Kidney capillary endothelial cell (primary cell): ENCODE measurements around the gene TNRC18.

ENCODE experiments used
- DNase-seq: peaks from one replicate; pipeline ENCODE4 v3.0.0-alpha.2; 2018; ENCODE audit warnings: low spot score

TNRC18 gene

GRCh38 chr7:5450549-5451327 lies 27.1 kb upstream of the TNRC18 start:
- DNase-seq = no peak

DNA sequence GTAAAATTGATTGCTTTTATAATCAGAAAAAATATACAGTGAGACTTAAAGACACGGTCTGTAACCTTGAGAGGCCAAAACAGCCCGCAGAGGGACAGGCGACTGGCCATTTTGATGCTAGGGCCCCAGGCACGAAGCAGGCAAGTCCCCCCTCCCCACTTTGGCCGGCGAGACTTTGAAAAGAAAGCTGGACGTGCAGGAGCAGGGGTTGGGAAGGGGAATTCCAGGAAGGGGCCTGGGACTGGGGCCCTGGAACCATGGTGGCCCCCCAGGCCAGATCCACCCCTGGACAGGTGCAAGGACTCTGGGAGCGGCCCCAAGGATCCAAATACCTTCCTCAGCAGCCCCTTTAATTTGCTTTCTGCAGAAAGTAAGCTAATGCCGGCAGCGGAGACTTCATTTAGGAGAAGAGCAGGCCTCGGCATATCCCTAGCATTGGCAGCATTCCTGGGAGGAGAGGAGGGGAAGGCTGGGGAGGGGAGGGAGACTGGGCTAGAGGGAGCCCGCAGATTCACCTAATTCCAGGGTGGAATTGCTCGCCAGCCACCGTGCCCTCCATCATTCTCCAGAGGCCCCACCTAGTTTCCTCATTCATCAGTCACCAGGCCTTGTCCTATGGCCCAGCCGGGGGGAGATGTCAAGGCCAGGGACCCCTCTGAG lies 24.9 kb upstream of the TNRC18 start:
- DNase-seq = no peak

GRCh38 chr7:5445981-5446594 lies 22.5 kb upstream of the TNRC18 start:
- DNase-seq = no peak

- DNase-seq = no peak
Measured at GRCh38 chr7:5443678-5444077, 20.0 kb upstream of the TNRC18 start.

- no peak for DNase-seq
Measured at GRCh38 chr7:5442757-5443305, 19.2 kb upstream of the TNRC18 start.

DNA sequence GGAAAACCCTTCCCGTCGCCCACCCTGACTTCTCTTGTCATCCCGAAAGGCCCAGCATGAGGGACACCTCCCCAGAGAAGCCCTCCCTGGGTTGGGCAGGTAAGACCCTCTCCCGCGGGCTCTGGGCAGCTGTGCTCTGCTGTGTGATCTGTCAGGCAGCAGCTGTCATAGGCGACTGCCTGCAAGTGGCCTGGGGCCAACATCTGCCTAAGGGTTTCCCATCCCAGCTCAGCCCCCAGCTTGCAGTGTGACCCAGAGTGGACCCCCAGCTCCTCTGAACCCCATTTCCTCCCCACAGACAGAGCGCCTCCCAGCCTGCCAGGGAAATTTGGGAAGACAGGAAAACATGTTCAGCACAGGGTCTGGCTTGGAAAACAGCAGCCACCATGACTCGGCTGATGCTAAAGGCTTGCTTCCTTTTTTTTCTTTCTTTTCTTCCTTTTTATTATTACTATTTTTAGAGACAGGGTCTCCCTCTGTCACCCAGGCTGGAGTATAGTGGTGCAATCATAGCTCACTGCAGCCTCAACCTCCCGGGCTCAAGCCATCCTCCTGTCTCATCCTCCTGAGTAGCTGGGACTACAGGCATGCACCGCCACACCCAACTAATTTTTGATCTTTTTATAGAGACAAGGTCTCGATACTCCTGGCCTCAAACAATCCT lies 18.3 kb upstream of the TNRC18 start:
- DNase-seq = no peak

GRCh38 chr7:5439572-5440496 lies 16.2 kb upstream of the TNRC18 start:
- DNase-seq = no peak

GRCh38 chr7:5439209-5439571 lies 15.6 kb upstream of the TNRC18 start:
- no peak for DNase-seq

DNA sequence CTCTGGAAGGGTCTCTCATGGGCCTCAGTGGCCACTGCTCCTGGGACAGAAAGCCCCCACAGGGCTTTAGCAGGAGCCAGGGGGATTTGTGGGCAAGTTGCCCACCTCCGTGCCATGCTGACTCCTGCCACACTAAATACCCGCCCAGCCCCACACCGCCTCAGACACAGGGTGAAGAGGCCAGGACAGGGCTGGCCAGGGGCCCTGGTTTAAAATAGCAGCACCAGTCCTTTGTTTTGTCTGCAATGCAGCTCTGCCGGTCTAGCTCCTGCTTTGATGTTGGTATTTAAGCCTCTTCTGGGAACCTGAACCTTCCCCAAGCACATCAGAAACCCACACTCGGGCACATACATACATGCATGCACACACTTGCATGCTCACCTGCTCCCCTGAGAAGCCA lies 14.4 kb upstream of the TNRC18 start:
- DNase-seq = no peak

DNA sequence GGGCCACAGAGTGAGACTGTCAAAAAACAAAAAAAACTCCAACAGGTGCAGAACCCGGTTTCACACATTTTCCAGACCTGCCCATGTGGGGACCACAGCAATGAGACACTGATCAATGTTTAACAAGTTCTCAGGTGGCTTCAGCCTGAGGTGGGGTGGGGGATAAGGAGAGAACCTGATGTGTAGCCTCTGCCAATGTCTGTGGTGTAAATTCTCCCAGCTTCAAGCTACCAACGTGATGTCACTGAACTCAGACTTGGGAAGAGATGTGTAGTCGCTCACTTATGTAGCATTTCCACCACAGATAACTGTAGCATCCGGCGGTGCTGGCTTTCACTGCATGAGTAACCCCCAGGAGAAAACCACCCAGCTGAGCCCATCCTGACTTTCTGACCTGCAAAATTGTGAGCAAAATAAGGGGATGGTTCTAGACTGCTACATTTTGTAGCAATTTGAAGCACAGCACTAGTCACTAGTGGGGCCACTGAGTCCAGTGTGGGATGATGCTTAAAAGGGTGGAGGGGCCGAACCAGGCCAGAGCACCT lies 13.8 kb upstream of the TNRC18 start:
- DNase-seq = no peak

DNA sequence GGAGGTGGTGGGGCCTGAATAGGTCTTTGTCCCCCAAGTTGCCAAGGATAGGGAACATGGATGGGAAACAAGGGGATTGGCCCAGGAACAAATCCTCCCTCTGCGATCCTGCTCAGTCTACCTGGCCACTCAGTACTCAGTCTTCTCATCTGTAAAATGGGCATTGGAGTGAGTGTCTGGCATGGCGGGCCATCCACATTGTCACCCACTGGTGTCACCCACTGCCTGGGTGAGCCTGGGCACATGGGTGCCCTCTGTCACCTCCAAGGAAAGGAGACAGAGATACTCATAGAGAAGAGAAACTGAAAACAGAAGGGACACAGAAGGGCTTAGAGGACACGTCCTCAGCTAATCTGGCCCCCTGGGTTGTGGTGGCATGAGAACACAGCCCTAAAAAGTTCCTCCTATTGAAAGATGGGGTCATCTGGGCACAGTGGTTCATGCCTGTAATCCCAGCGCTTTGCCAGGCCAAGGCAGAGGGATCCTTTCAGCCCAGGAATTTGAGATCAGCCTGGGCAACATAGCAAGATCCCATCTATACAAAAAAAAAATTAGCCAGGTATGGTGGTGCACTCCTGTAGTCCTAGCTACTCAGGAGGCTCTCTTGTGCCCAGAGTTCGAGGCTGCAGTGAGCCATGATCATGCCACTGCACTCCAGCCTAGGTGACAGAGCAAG lies 12.5 kb upstream of the TNRC18 start:
- no peak for DNase-seq

DNA sequence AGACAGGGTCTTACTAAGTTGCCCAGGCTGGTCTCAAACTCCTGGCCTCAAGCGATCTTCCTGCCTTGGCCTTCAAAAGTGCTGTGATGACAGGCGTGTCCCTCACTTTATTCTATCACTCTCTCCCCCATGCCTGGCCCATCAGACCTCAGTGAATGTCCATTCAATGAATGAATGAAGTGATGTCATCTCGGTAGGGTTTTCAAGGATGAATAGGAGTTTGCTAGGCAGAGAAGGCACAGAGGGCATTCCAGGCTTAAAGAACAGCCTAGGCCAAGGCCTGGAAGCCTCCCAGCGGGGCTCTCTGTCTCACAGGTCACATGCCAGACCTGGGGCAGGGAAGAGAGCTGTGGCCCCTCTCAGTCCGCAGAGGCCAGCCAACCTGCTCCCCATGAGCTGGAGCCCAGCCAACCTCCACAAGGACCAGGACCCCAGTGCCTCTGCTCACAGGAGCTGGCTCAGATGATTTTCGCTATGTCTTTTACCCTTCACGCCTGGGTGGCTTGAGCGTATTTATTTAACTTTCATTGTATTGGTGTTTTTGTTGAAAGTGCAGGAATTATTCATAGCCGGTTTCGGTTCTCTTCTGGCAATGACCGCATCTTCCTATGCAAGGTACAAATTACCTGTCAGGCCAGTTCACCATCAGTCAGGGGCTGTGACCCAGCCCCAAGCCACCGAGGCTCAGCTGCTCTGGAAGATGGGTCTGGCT lies 11.8 kb upstream of the TNRC18 start:
- no peak for DNase-seq

DNA sequence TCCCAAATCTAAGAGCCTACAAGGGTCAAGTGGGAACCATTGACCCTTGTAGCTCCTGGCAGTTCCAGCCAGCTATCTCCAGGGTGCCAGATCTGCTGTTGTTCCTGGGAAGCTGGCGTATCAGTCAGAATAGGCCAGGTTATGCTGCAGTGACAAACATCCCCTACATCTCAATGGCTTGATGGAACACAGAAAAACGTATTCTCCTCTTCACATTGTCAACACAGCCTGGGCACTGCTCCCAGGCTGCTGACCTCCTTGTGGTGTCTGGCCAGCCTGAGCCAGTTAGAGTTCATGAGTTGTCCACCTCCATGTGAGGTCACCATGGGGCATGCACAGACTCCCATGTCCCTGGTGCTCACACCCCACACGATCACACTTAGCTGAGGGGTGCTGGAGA lies 9.5 kb upstream of the TNRC18 start:
- no peak for DNase-seq

GRCh38 chr7:5432691-5433090 lies 9.1 kb upstream of the TNRC18 start:
- no peak for DNase-seq

- no peak for DNase-seq
Measured at GRCh38 chr7:5431560-5432015, 8.0 kb upstream of the TNRC18 start.

- no peak for DNase-seq
Measured at GRCh38 chr7:5430612-5430947, 6.9 kb upstream of the TNRC18 start.

DNA sequence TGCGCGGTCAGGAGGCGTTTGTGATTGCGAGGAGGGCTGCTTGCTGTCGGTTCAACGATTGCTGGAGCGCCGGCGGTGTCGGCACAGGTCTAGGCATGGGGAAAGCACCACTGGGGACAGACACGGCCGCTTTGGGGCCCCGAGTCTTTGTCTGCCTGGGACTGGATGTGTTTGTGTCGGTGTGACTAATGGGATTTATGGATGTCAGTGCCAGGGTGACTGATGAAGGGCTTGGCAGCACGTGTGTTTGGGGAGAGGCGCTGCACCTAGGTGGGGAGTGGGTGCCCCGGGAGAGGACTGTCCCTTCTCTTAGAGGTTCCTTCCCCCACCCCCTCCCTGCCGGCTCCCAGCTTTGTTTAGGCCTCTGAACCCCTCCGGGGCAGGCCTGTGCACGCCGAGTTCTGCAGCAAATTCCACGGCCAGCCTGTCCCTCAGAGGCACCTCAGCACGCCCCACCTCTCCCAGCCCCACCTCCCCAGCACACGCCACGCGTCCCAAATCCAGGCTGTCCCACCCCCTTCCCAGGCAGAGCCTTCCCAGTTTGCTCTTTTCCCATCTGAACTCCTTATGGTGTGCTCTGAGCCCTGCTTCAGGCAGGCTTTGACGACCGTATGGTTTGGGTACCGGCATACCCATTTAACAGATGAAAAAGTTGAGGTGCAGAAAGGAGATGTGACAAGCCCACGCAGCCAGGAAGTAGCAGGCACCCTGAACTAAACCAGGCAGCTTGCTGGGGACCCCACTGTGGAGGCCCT lies 6.4 kb upstream of the TNRC18 start:
- DNase-seq = no peak

DNA sequence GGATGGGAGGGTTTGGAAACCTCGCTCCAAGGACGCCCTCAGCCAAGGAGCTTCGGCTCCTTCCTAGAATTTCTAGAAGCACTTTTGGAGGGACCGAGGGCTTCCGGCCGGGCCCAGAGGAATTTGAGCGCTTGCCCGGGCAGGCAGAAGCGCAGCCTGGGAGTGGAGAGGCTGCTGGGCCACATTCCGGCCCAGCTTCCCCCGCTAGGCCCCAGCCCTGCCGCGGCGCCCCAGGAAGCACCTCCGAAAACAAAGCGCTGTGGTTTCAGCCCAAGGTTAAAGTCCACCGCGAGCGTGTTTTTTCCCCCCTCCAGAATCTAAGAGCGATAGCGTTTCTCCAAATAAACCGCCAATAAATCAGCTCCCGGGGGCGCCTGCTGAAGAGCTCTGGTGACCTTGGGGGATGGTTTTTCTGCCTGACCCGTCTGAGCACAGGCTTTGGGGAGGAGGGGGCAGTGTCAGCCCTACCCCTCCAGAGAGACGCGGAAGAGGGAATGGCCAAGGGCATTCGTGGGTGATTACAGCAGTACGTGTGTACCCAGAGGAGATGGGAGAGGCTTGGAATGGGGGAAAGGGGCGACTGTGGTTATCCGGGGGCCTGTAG lies 5.7 kb upstream of the TNRC18 start:
- DNase-seq = no peak
